CD4-positive, alpha-beta memory T cell (primary cell): ENCODE measurements around the gene CAMKV. TPM values are rescaled to one million over a fixed set of nuclear protein-coding genes. Genes with fewer than 3 reads are reported as not detected.
A peak's percentile ranks its signal among the peaks of the same experiment; 100 is the strongest.
"Not testable (repeated sequence)": the region's sequence is repeated elsewhere in the genome, so short reads cannot be mapped to it uniquely, and the experiment has no call there.

Experiments used
- CTCF ChIA-PET: fragments of 350-600 bp; sonication (Branson Sonifier 250); formaldehyde crosslinking; loops from one replicate; lab custom pipeline; 2021; ENCODE audit warnings: inconsistent platforms; ENCODE audit not compliant: partially characterized antibody; lab: Charles Lee
- POLR2A ChIA-PET: fragments of 350-600 bp; sonication (Branson Sonifier 250); formaldehyde crosslinking; loops from one replicate; lab custom pipeline; 2021; ENCODE audit not compliant: partially characterized antibody; lab: Charles Lee
- DNase-seq, 5 donors: peaks; one replicate each; pipeline versions ENCODE4 v3.0.0 to v3.0.0-alpha.2; 2020 to 2022; ENCODE audit warnings: mixed read lengths in 1 of 5
- H3K27ac ChIP-seq: one replicate; pipeline ENCODE4 v1.7.0; 2013; ENCODE audit warnings: low read depth, low read length
- H3K27me3 ChIP-seq: 2 replicates; pipeline ENCODE4 v1.7.0; 2013; ENCODE audit warnings: mild to moderate bottlenecking, low read length, moderate library complexity; ENCODE audit not compliant: insufficient read depth
- H3K36me3 ChIP-seq: 2 replicates; pipeline ENCODE4 v1.7.0; 2013; ENCODE audit warnings: mild to moderate bottlenecking, low read length, moderate library complexity; ENCODE audit not compliant: insufficient read depth
- H3K4me1 ChIP-seq: 2 replicates; pipeline ENCODE4 v1.7.0; 2013; ENCODE audit warnings: mild to moderate bottlenecking, low read length, moderate library complexity; ENCODE audit not compliant: insufficient read depth
- H3K4me3 ChIP-seq, 2 donors: one replicate each; pipeline ENCODE4 v1.7.0; 2013; ENCODE audit warnings: low read length in 2 of 2, mild to moderate bottlenecking in 1 of 2
- H3K9me3 ChIP-seq, 2 donors: one replicate each; pipeline ENCODE4 v1.7.0; 2013; ENCODE audit warnings: low read length in 2 of 2, control low read depth in 1 of 2; ENCODE audit not compliant: control insufficient read depth in 1 of 2
- H3K27ac Mint-ChIP-seq, 7 donors: one replicate each; pipeline ENCODE4 v1.8.0; 2020 to 2021; ENCODE audit warnings: mixed read lengths in 7 of 7, mild to moderate bottlenecking in 6 of 7, inconsistent platforms in 3 of 7, moderate library complexity in 3 of 7
- H3K27me3 Mint-ChIP-seq, 2 donors: one replicate each; pipeline ENCODE4 v1.8.0; 2020 to 2021; ENCODE audit warnings: mixed read lengths in 2 of 2
- H3K36me3 Mint-ChIP-seq, 2 donors: one replicate each; pipeline ENCODE4 v1.8.0; 2020 to 2021; ENCODE audit warnings: mixed read lengths in 2 of 2, inconsistent platforms in 1 of 2, mild to moderate bottlenecking in 1 of 2
- H3K4me1 Mint-ChIP-seq, 4 donors: one replicate each; pipeline ENCODE4 v1.8.0; 2020 to 2021; ENCODE audit warnings: mixed read lengths in 4 of 4, mild to moderate bottlenecking in 1 of 4
- H3K4me3 Mint-ChIP-seq, 8 donors: one replicate each; pipeline ENCODE4 v1.8.0; 2020 to 2021; ENCODE audit warnings: mixed read lengths in 8 of 8, mild to moderate bottlenecking in 7 of 8, moderate library complexity in 6 of 8, inconsistent platforms in 3 of 8
- H3K9me3 Mint-ChIP-seq, 8 donors: one replicate each; pipeline ENCODE4 v1.8.0; 2020 to 2021; ENCODE audit warnings: mixed read lengths in 8 of 8, mild to moderate bottlenecking in 5 of 8, inconsistent platforms in 3 of 8, moderate library complexity in 1 of 8
- intact Hi-C: fragments of 100-400 bp; cut with micrococcal nuclease; formaldehyde crosslinking; loops from one replicate; pipeline ENCODE4 v1.15.1; 2023
- polyA plus RNA-seq, 2 donors: library from polyadenylated mRNA; unstranded; fragments of 300-500 nt; fragmentation: Illumina TruSeq; gene quantifications; one replicate each; pipeline ENCODE4 v1.2.3, GENCODE V29; 2021
- total RNA-seq, 2 experiments: library from RNA; stranded (reverse); gene quantifications; one replicate each; pipeline ENCODE4 v1.2.3, GENCODE V29; 2021

The CAMKV gene, protein sequence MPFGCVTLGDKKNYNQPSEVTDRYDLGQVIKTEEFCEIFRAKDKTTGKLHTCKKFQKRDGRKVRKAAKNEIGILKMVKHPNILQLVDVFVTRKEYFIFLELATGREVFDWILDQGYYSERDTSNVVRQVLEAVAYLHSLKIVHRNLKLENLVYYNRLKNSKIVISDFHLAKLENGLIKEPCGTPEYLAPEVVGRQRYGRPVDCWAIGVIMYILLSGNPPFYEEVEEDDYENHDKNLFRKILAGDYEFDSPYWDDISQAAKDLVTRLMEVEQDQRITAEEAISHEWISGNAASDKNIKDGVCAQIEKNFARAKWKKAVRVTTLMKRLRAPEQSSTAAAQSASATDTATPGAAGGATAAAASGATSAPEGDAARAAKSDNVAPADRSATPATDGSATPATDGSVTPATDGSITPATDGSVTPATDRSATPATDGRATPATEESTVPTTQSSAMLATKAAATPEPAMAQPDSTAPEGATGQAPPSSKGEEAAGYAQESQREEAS
- total RNA-seq, result not detected
- polyA plus RNA-seq, result not detected

DNA sequence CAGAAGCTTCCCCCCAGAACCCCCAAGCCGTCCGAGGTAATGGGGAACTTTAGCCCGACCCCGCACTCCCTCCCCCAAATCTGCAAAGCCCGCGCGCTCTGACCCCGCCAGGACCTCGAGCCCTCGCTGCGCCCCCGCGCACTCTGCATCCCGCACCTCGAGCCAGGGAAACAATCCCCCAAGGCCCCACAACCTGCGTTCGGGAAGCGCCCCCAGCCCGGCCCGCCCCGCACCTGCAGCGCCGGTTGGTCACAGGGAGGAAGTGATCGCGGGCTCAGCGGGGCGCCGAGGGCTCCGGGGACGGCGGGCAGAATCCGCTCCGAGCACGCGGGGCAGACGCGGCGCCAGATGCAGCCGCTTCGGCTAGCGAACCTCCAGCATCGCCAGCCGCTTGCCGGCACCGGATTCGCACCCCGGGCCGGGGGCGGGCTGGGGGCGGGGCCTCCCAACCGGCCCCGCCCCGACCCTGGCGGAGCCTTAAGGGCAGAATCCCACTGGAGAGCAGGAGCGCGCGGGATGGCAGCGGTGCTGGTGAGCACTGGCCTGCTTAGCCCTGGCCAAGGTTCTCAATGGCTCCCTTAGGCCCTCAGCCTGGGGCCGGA is at the start of gene CAMKV:
Gene CAMKV, minus strand, starts transcription at position 382 of the 602 bp plus-strand sequence. CDS start 7,518 bp downstream, outside the sequence.
- POLR2A ChIA-PET, result no interaction called here
- Mint-ChIP-seq H3K9me3 (no peaks in the 10 kb centered on the region), H3K4me1 (peaks cover 1 to 24% (median 11%) of the 10 kb centered on the region in 4 donors), H3K27ac (no peak within 1 kb of the TSS), H3K4me3 (peak within 1 kb of the TSS; percentile 35 to 67 (median 48)), H3K27me3 (peaks cover 17% of the 10 kb centered on the region in 2 donors), H3K36me3 (no peaks in the 10 kb centered on the region)
- peak in 2 of 5 donors; percentile 22 to 24 for DNase-seq
- Histone ChIP-seq H3K4me3 (peak within 1 kb of the TSS in 1 of 2 donors; percentile 28), H3K4me1 (peaks cover 17% of the 10 kb centered on the region), H3K27me3 (peaks cover 23% of the 10 kb centered on the region), H3K9me3 (no peaks in the 10 kb centered on the region), H3K27ac (no peak within 1 kb of the TSS), H3K36me3 (no peaks in the 10 kb centered on the region)
- CTCF ChIA-PET, result interaction anchor here (1.7 kb wide), 1 partner anchor 31 kb away, joined by 5 read pairs; no protein-coding TSS in a partner anchor
- intact Hi-C loops, result loop anchor here (2.0 kb wide), 1 partner anchor 37 kb away; no protein-coding TSS in a partner anchor

DNA sequence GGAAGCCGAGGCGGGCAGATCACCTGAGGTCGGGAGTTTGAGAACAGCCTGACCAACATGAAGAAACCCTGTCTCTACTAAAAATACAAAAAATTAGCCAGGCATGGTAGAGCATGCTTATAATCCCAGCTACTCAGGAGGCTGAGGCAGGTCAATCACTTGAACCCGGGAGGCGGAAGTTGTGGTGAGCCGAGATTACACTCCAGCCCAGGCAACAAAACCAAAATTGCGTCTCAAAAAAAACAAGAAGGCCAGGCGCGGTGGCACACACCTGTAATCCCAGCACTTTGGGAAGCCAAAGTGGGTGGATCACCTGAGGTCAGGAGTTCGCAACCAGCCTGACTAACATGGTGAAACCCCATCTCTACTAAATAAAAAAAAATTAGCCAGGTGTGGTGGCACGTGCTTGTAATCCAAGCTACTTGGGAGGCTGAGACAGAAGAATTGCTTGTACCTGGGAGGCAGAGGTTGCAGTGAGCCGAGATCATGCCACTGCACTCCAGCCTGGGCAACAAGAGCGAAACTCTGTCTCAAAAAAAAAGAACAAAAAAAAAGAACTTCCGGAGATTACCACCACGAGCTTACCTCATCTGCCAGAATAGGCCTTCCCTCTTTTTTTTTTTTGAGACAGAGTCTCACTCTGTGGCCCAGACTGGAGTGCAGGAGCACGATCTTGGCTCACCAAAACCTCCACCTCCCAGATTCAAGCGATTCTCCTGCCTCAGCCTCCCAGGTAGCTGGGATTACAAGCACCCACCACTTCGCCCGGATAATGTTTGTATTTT is 48.3 kb upstream of the CAMKV start:
- H3K4me3 ChIP-seq, H3K4me3 Mint-ChIP-seq, H3K36me3 ChIP-seq, H3K27me3 Mint-ChIP-seq, H3K9me3 Mint-ChIP-seq, DNase-seq, H3K9me3 ChIP-seq, H3K4me1 Mint-ChIP-seq, H3K27ac ChIP-seq, H3K27me3 ChIP-seq, H3K4me1 ChIP-seq, intact Hi-C loops: not testable (repeated sequence)
- ChIA-PET CTCF (interaction anchor here (0.8 to 1.0 kb wide), 2 partner anchors 9 to 46 kb away, joined by 3 to 4 read pairs; no protein-coding TSS in a partner anchor), POLR2A (interaction anchor here (1.3 kb wide), 1 partner anchor 11 kb away, joined by 4 read pairs; the partner anchor contains the start of gene MON1A)
- peak overlapping the region in 1 of 7 donors; percentile 55 for H3K27ac Mint-ChIP-seq
- peaks cover 8 to 14% of the 10 kb centered on the region in 2 donors for H3K36me3 Mint-ChIP-seq

DNA sequence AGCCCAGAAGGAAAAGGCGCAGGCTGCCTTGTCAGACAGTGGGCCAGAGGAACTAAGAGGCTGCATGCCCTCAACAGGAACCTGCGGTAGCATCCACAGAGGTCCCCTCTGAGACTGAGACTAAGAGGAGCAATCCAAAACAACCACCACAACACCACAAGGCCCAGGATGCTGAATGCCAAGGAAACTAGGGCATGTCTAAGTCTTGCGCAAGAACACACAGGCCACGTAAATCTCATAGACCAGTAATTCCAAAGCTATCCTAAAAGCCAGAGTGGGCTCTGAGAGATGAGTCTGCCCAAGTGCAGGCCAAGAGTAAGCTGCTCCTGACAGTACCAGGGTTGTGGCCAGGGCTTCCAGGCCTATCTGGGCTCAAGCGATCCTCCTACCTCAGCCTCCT is 47.0 kb upstream of the CAMKV start:
- no peak overlapping the region for H3K4me3 Mint-ChIP-seq
- Histone ChIP-seq H3K27ac (no peak overlapping the region), H3K4me1 (no peaks in the 10 kb centered on the region), H3K27me3 (no peaks in the 10 kb centered on the region), H3K9me3 (no peaks in the 10 kb centered on the region), H3K4me3 (no peak overlapping the region), H3K36me3 (peaks cover 6% of the 10 kb centered on the region)
- H3K36me3 Mint-ChIP-seq, result peaks cover 19 to 25% of the 10 kb centered on the region in 2 donors
- intact Hi-C loops, result no loop called here
- DNase-seq, result no peak
- ChIA-PET CTCF (interaction anchor here (1.5 kb wide), 1 partner anchor 10 kb away, joined by 4 read pairs; no protein-coding TSS in a partner anchor), POLR2A (interaction anchor here (0.5 kb wide), 1 partner anchor 20 kb away, joined by 3 read pairs; no protein-coding TSS in a partner anchor)
- no peak overlapping the region for H3K27ac Mint-ChIP-seq
- peaks cover 3 to 6% (median 5%) of the 10 kb centered on the region in 4 donors for H3K4me1 Mint-ChIP-seq
- H3K9me3 Mint-ChIP-seq, result no peaks in the 10 kb centered on the region
- no peaks in the 10 kb centered on the region for H3K27me3 Mint-ChIP-seq

DNA sequence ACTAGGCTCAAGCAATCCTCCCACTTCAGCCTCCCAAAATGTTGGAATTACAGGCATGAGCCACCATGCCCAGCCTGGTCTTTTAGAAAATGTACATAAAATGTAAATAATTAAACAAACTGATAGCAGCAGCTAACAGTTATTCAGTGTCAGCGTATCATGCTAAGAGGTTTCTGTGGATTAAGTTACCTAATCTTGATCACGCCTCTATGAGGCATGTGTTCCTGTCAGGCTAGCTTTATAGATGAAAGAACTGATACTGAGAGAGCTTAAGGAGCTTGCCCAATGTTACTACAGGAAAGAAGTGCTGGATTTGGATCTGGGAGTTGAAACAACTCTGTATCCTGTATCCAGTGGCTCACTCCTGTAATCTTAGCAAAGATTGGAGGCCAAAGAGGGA is 45.2 kb upstream of the CAMKV start:
- no peaks in the 10 kb centered on the region for H3K4me1 ChIP-seq
- intact Hi-C loops, result no loop called here
- ChIA-PET POLR2A (no interaction called here), CTCF (no interaction called here)
- Mint-ChIP-seq H3K4me1 (peaks cover 3 to 5% (median 5%) of the 10 kb centered on the region in 4 donors), H3K36me3 (peaks cover 31 to 34% of the 10 kb centered on the region in 2 donors), H3K27ac (peak overlapping the region in 1 of 7 donors; percentile 30), H3K4me3 (no peak overlapping the region), H3K27me3 (no peaks in the 10 kb centered on the region), H3K9me3 (no peaks in the 10 kb centered on the region)
- no peak overlapping the region for H3K27ac ChIP-seq
- no peak for DNase-seq
- H3K4me3 ChIP-seq, result no peak overlapping the region
- peaks cover 10% of the 10 kb centered on the region for H3K36me3 ChIP-seq
- H3K9me3 ChIP-seq, result no peaks in the 10 kb centered on the region
- no peaks in the 10 kb centered on the region for H3K27me3 ChIP-seq

DNA sequence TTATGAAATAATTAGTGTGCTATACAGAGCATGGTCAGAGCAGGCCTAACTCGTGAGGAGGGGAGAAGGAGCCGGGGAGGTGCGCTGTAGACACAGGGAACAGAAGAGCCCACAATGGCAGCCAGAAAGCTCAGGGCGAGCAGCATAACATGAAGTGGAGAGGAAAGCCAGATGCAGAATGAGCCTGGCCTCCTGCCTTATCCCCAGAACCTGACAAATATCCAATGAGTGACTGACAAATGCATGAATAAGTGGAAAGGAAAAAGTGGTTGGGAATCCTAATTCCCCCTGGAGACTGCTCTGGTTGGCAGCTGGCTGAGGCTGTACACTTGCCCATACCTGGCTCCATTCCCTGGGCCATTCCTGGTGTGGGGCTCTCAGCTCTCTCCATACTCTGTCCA is 43.2 kb upstream of the CAMKV start:
- H3K9me3 ChIP-seq, result no peaks in the 10 kb centered on the region
- no peak for DNase-seq
- Mint-ChIP-seq H3K4me3 (no peak overlapping the region), H3K27me3 (no peaks in the 10 kb centered on the region), H3K27ac (no peak overlapping the region), H3K36me3 (peaks cover 30 to 39% of the 10 kb centered on the region in 2 donors), H3K9me3 (no peaks in the 10 kb centered on the region), H3K4me1 (peaks cover 3 to 5% (median 4%) of the 10 kb centered on the region in 4 donors)
- H3K27me3 ChIP-seq, result no peaks in the 10 kb centered on the region
- no peaks in the 10 kb centered on the region for H3K4me1 ChIP-seq
- no peak overlapping the region for H3K27ac ChIP-seq
- intact Hi-C loops, result no loop called here
- no peak overlapping the region for H3K4me3 ChIP-seq
- CTCF ChIA-PET, result no interaction called here
- H3K36me3 ChIP-seq, result peaks cover 17% of the 10 kb centered on the region
- POLR2A ChIA-PET, result no interaction called here

DNA sequence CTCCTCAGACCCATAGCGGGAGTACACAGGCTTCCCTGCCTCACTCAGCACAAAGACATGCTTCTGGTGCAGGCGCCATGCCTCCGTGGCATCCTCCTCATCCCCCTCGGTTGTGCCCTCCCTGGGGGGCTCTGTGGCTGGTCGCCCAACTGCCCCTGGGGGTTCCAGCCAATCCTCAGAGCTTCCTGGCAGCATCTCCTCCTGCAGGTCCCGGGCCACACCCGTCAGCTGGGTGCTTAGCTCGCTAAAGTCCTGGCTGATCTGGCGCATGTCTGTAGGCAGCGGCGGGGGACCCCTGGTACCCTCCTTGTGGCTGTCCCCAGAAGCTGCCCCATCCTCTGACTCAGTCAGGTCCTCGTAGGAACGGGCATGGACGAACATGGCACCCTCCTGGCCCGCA is 41.9 kb upstream of the CAMKV start:
- intact Hi-C loops, result no loop called here
- Histone ChIP-seq H3K9me3 (no peaks in the 10 kb centered on the region), H3K27ac (no peak overlapping the region), H3K4me3 (no peak overlapping the region), H3K36me3 (peaks cover 17% of the 10 kb centered on the region), H3K27me3 (no peaks in the 10 kb centered on the region), H3K4me1 (peaks cover 3% of the 10 kb centered on the region)
- Mint-ChIP-seq H3K27me3 (no peaks in the 10 kb centered on the region), H3K27ac (no peak overlapping the region), H3K4me1 (peaks cover 5 to 12% (median 8%) of the 10 kb centered on the region in 4 donors), H3K4me3 (no peak overlapping the region), H3K36me3 (peaks cover 27 to 39% of the 10 kb centered on the region in 2 donors), H3K9me3 (no peaks in the 10 kb centered on the region)
- ChIA-PET POLR2A (no interaction called here), CTCF (no interaction called here)
- no peak for DNase-seq
